Activated CD8-positive, alpha-beta memory T cell treated with anti-CD3 and anti-CD28 coated beads, Interleukin-2, amount 10 ng/mL, durations not matched to agents 7 days and 5 days (primary cell): ENCODE measurements around the gene TRNAU1AP. TPM values are rescaled to one million over a fixed set of nuclear protein-coding genes. Genes with fewer than 3 reads are reported as not detected.
"Not testable (repeated sequence)": the region's sequence is repeated elsewhere in the genome, so short reads cannot be mapped to it uniquely, and the experiment has no call there.

Experiments
- ATAC-seq: fragments of 150-1000 bp; cut with Tn5 transposase; one replicate; pipeline ENCODE4 v1.10.0; 2021; ENCODE audit warnings: moderate library complexity
- CTCF ChIA-PET: fragments of 350-600 bp; sonication (Branson Sonifier 250); formaldehyde crosslinking; loops from one replicate; lab custom pipeline; 2021; ENCODE audit warnings: antibody characterized with exemption; lab: Charles Lee
- DNase-seq: peaks from one replicate; pipeline ENCODE4 v3.0.0-alpha.2; 2020
- H3K27ac Mint-ChIP-seq: one replicate; pipeline ENCODE4 v1.8.0; 2021; ENCODE audit warnings: mild to moderate bottlenecking, mixed read lengths
- H3K27me3 Mint-ChIP-seq: one replicate; pipeline ENCODE4 v1.8.0; 2021; ENCODE audit warnings: mixed read lengths
- H3K36me3 Mint-ChIP-seq: one replicate; pipeline ENCODE4 v1.8.0; 2021; ENCODE audit warnings: mild to moderate bottlenecking, mixed read lengths
- H3K4me1 Mint-ChIP-seq: one replicate; pipeline ENCODE4 v1.8.0; 2021; ENCODE audit warnings: mixed read lengths
- H3K4me3 Mint-ChIP-seq: one replicate; pipeline ENCODE4 v1.8.0; 2021; ENCODE audit warnings: mild to moderate bottlenecking, moderate library complexity, mixed read lengths
- H3K9me3 Mint-ChIP-seq: one replicate; pipeline ENCODE4 v1.8.0; 2022; ENCODE audit warnings: low read depth, mixed read lengths
- total RNA-seq, 2 experiments: library from RNA; stranded (reverse); gene quantifications; one replicate each; pipeline ENCODE4 v1.2.3, GENCODE V29; 2021

TRNAU1AP gene
- total RNA-seq, 2 experiments from 2014 or later = 52.8 to 55.2 TPM

DNA sequence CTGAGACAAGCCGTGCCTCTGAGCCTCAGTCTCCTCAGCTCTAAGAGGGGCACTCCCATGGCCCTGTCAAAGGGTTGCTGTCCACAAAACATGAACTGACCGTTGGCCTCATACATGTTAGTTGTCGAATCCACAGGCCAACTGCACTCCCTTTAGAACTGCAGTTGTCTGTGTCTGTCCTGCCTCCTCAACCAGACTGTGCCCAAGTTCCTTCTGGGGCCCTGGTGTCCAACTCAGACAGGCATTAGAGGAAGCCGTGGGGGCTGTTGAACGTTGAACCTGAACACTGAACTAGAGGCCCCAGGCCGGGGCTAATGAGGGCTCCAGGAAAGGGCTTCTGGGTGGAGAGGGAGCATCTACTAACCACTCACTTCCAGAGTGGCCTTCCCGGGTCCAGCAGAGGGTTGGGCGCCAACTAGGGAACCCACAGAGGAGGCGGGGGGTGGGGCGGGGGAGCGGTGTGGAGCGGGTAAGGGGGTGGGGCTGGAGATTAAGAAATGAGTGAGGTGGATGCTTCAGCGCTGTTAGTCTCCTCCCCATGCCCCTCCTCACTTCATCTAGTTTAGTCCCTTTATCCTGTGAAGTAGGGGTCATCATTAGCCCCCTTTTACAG, 38.9 kb downstream of the TRNAU1AP start, which contains the start of gene RAB42:
TSS of gene RAB42 (plus strand) at position 558 of the 613 bp plus-strand sequence. CDS start 247 bp downstream, outside the sequence.
- ATAC-seq (no peak), DNase-seq (no peak)
- peak within 1 kb of the TSS; percentile 60 for H3K4me3 Mint-ChIP-seq
- peaks cover 8% of the 10 kb centered on the region for H3K27me3 Mint-ChIP-seq
- CTCF ChIA-PET = no interaction called here
- H3K27ac Mint-ChIP-seq = no peak within 1 kb of the TSS
- peaks cover 2% of the 10 kb centered on the region for H3K36me3 Mint-ChIP-seq
- no peaks in the 10 kb centered on the region for H3K9me3 Mint-ChIP-seq
- H3K4me1 Mint-ChIP-seq = peaks cover 6% of the 10 kb centered on the region

DNA sequence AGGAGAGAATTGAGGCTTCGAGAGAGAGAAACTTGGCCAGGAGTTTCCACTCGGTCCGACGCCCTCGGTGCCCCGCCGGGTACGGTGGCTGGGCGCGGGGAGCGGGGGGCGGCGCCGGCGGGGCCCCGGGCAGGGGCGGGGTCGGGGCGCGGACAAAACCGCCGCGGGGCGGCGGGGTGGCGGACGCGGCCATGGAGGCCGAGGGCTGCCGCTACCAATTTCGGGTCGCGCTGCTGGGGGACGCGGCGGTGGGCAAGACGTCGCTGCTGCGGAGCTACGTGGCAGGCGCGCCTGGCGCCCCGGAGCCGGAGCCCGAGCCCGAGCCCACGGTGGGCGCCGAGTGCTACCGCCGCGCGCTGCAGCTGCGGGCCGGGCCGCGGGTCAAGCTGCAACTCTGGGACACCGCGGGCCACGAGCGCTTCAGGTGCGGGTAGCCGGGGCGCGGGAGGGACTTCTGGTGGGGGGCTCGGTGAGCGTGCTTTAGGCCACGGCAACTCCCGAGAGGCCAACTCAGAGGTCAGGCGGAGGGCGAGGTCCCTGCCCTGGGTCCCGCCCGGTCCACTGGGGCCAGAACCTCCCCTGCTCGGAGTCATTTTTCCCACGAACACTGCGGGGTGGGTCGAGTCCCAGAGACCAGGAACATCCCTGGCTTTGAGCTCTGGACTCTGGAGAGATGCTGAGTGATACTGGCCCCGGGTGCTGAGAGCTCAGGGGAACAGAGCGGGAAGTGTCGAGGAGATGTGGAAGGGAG, 39.6 kb downstream of the TRNAU1AP start:
- Mint-ChIP-seq H3K36me3 (peaks cover 2% of the 10 kb centered on the region), H3K9me3 (no peaks in the 10 kb centered on the region), H3K4me1 (peaks cover 6% of the 10 kb centered on the region), H3K27me3 (peaks cover 8% of the 10 kb centered on the region), H3K27ac (no peak overlapping the region), H3K4me3 (peak overlapping the region; percentile 60)
- no peak for DNase-seq
- CTCF ChIA-PET = interaction anchor here (0.8 kb wide), 1 partner anchor 11 kb away, joined by 3 read pairs; no protein-coding TSS in a partner anchor
- peak; percentile 74 for ATAC-seq

DNA sequence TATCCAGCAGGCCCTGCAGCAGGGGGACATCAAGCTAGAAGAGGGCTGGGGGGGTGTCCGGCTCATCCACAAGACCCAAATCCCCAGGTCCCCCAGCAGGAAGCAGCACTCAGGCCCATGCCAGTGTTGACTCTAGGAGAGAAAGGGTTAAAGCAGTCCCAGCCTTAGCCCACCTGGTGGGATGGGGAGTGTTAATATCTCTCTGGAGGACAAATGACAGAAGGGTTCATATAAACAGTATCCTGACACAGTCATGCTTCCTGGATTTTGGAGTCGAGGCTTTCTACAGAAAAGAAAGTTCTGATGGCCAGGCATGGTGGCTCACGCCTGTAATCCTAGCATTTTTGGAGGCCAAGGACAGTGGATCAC, 41.1 kb downstream of the TRNAU1AP start:
- CTCF ChIA-PET, H3K4me3 Mint-ChIP-seq, H3K4me1 Mint-ChIP-seq: not testable (repeated sequence)

DNA sequence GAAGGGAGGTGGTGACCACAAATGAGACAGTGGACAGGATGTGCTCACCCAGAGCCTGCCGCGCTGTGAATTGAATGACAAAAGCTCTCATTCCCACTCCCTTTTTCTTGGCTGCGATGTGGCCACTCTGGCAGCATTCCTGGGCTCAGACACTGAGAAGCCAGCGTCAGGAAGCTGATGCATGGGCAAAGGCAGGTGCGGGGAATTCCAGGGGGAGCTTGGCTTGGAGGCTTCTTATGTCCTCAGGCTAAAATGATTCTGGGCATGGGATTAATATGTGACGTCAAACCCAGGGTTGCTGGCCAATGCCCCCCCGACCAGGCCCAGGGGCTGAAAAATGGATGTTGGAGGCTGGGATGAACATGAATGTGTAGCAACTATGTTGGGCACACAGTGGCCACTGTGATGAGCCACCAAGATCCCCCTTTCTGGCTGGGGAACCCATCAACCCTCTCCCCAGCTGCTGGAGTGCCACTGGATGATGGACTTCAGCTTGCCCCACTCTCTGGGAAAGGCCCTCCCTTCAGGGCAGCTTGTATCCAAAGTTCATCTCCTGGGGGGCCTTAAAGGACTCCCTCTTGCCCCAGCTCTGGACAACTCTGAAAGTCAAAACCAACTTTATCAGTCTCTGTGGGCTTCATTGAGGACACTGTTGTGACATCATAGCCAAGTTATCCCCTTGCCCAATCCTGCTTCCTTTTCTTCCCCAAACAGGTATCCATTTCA, 42.0 kb downstream of the TRNAU1AP start:
- H3K4me3 Mint-ChIP-seq, H3K27ac Mint-ChIP-seq, CTCF ChIA-PET, H3K27me3 Mint-ChIP-seq, H3K36me3 Mint-ChIP-seq, ATAC-seq, H3K4me1 Mint-ChIP-seq, DNase-seq, H3K9me3 Mint-ChIP-seq: not testable (repeated sequence)

More for the DNA sequence above, 41.1 kb downstream of the TRNAU1AP start:
- H3K36me3 Mint-ChIP-seq, H3K27ac Mint-ChIP-seq, H3K27me3 Mint-ChIP-seq, DNase-seq, H3K9me3 Mint-ChIP-seq, ATAC-seq: not testable (repeated sequence)

DNA sequence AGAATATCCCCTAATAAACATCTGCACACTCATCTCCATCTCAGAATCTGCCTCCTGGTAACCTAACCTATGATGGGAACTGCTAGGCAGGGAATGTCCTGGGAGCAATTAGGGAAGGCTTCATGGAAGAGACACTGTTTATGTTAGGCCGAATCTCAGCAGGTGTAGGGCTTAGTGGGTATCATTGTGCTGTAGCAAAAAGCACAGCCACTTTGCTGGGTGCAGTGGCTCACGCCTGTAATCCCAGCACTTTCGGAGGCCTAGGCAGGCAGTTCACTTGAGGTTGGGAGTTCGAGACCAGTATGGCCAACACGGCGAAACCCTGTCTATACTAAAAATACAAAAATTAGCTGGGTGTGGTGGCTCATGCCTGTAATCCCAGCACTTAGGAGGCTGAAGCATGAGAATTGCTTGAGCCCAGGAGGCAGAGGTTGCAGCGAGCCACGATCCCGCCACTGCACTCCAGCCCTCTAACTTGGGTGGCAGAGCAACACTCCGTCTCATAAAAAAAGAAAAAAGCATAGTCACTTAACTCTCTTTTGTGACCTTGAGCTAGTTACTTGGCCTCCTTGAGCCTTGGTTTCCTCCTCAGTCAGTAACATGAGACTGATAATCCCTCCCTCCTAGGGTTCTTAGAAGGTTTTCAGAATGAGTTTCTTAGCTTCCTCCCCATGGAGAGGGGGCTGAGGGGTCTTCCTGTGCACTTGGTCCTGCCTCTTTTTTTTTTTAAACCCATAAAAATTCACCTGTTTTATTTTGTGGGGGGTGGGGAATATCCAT, 42.7 kb downstream of the TRNAU1AP start:
- H3K27ac Mint-ChIP-seq = no peak overlapping the region
- no peak for ATAC-seq
- CTCF ChIA-PET = interaction anchor here (0.6 to 1.5 kb wide), 2 partner anchors 13 to 20 kb away, joined by 4 to 5 read pairs; no protein-coding TSS in a partner anchor
- DNase-seq = no peak
- H3K27me3 Mint-ChIP-seq = peaks cover 8% of the 10 kb centered on the region
- peaks cover 6% of the 10 kb centered on the region for H3K36me3 Mint-ChIP-seq
- peaks cover 6% of the 10 kb centered on the region for H3K4me1 Mint-ChIP-seq
- H3K4me3 Mint-ChIP-seq = no peak overlapping the region
- no peaks in the 10 kb centered on the region for H3K9me3 Mint-ChIP-seq

DNA sequence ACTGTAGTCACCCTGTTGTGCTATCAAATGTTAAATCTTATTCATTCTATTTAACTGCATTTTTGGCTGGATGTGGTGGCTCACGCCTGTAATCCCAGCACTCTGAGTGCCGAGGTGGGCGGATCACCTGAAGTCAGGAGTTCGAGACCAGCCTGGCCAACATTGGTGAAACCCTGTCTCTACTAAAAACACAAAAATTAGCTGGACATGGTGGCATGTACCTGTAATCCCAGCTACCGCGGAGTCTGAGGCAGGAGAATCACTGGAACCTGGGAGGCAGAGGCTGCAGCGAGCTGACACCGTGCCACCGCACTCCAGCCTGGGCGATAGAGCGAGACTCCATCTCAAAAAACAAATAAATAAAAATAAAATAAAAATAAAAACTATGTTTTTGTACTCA, 43.4 kb downstream of the TRNAU1AP start:
- not testable (repeated sequence) for H3K27ac Mint-ChIP-seq, DNase-seq, H3K27me3 Mint-ChIP-seq, ATAC-seq, H3K4me3 Mint-ChIP-seq, H3K36me3 Mint-ChIP-seq, H3K9me3 Mint-ChIP-seq, H3K4me1 Mint-ChIP-seq
- CTCF ChIA-PET = interaction anchor here (0.6 to 1.5 kb wide), 3 partner anchors 10 to 19 kb away, joined by 3 to 5 read pairs (median 4); no protein-coding TSS in a partner anchor

DNA sequence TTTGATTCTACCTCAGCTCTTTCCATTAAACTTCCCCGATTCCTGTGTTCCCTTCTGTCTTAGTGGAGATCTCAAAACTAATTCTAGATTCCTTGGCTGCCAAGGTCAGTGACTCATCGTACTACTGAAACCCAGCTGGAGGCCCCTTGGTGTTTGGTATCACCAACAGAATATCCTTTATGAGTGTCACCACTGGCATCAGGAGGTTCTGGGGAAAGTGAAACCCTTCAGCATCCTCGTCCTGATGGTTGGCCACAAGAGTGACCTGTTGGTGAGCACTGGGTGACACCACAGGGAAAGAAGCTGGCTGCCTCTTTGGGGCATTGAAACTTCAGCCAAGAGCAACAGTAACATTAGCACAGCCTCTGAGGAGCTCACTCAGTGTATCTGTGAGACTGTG, 48.8 kb downstream of the TRNAU1AP start:
- peaks cover 14% of the 10 kb centered on the region for H3K4me1 Mint-ChIP-seq
- no peak overlapping the region for H3K4me3 Mint-ChIP-seq
- H3K27ac Mint-ChIP-seq = peak overlapping the region; percentile 67
- ATAC-seq (peak; percentile 47), DNase-seq (peak; percentile 58)
- CTCF ChIA-PET = interaction anchor here (0.9 to 2.4 kb wide), 4 partner anchors 14 to 192 kb away, joined by 3 to 12 read pairs (median 6); no protein-coding TSS in a partner anchor
- peaks cover 12% of the 10 kb centered on the region for H3K36me3 Mint-ChIP-seq
- no peaks in the 10 kb centered on the region for H3K9me3 Mint-ChIP-seq
- no peaks in the 10 kb centered on the region for H3K27me3 Mint-ChIP-seq

DNA sequence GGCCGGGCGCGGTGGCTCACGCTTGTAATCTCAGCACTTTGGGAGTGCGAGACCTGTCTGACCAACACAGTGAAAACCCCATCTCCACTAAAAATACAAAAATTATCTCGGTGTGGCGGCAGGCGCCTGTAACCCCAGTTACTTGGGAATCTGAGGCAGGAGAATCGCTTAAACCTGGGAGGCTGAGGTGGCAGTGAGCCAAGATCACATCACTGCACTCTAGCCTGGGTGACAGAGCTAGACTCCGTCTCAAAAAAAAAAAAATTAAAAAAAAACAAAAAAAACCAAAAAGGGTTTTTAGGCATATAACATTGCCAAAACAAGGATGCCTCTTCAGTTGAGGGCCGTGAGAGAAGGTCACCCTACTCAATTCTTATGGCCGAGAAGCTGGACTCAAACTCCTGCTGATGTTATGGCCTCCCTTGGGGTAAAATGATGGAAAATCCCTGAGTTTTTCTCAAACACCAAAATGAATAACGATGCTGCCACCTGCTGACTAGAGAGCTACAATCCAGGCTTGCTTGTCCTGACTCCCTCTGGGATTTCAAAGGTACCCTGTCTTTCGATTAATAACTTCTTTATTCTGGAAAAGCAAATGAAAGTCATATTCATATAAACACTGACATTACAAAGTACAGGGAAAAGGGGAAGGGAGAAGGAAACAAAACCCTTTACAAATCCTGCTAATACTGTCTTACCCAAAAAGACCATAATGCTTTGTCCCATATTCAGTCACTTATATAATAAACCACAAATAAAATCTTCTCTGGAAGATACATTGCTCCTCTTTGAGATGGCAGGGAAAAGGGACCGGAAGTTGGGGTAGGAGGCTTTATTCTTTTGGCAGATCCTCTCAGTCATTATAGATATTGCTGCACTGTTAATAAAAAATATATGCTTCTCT, 49.9 kb downstream of the TRNAU1AP start:
- H3K36me3 Mint-ChIP-seq = peaks cover 12% of the 10 kb centered on the region
- H3K27ac Mint-ChIP-seq = no peak overlapping the region
- no peaks in the 10 kb centered on the region for H3K27me3 Mint-ChIP-seq
- no peak overlapping the region for H3K4me3 Mint-ChIP-seq
- peaks cover 14% of the 10 kb centered on the region for H3K4me1 Mint-ChIP-seq
- H3K9me3 Mint-ChIP-seq = no peaks in the 10 kb centered on the region
- DNase-seq = peak; percentile 47
- CTCF ChIA-PET = interaction anchor here (0.6 to 2.4 kb wide), 17 partner anchors 13 to 361 kb away, joined by 3 to 12 read pairs (median 3); no protein-coding TSS in a partner anchor
- no peak for ATAC-seq

DNA sequence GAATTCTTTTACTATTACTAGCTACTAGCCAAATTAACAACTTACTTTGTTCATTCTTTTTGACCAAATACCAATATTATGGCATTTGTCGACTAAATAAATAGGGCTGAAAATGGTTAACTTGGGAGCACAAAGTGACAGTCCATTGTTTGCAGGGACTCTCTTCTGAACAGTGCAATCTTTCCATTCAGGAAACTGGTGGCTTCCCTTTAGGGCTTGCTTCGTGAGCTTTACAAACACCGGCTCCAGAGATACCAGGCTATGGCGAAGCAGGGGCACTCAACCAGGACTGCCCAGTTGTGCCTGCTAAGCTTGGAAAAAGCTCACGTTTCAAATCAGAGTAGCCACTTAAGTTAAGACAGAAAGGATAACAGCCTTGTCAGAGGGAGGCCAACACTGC, 51.5 kb downstream of the TRNAU1AP start:
- H3K4me3 Mint-ChIP-seq = no peak overlapping the region
- no peak overlapping the region for H3K27ac Mint-ChIP-seq
- peaks cover 13% of the 10 kb centered on the region for H3K36me3 Mint-ChIP-seq
- H3K27me3 Mint-ChIP-seq = no peaks in the 10 kb centered on the region
- CTCF ChIA-PET = interaction anchor here (1.1 to 1.9 kb wide), 3 partner anchors 10 to 244 kb away, joined by 3 to 5 read pairs (median 4); no protein-coding TSS in a partner anchor
- DNase-seq (no peak), ATAC-seq (no peak)
- peaks cover 14% of the 10 kb centered on the region for H3K4me1 Mint-ChIP-seq
- H3K9me3 Mint-ChIP-seq = no peaks in the 10 kb centered on the region

DNA sequence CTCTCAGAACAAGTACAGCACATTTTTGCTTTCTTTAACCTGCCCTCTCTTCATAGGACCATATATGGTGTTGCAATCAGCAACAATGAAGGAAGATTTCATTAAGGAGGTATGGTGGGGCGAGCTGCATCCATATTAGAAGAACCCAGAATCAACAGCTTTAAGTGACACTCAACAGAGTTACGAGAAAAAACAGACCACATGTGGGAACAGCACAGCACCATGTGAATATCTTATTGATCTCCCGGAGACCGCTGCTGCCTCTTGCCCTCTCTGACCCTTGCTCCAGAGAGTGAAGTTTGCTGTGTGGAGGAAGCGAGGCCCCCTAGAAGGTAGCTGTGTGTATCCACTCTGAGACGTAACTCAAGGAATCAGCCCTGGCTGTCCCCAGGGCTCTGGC, 52.1 kb downstream of the TRNAU1AP start:
- H3K27me3 Mint-ChIP-seq = no peaks in the 10 kb centered on the region
- no peak overlapping the region for H3K4me3 Mint-ChIP-seq
- no peaks in the 10 kb centered on the region for H3K9me3 Mint-ChIP-seq
- H3K27ac Mint-ChIP-seq = no peak overlapping the region
- peaks cover 14% of the 10 kb centered on the region for H3K4me1 Mint-ChIP-seq
- DNase-seq (no peak), ATAC-seq (no peak)
- CTCF ChIA-PET = interaction anchor here (1.0 to 1.9 kb wide), 3 partner anchors 13 to 245 kb away, joined by 3 to 5 read pairs (median 4); no protein-coding TSS in a partner anchor
- peaks cover 16% of the 10 kb centered on the region for H3K36me3 Mint-ChIP-seq

DNA sequence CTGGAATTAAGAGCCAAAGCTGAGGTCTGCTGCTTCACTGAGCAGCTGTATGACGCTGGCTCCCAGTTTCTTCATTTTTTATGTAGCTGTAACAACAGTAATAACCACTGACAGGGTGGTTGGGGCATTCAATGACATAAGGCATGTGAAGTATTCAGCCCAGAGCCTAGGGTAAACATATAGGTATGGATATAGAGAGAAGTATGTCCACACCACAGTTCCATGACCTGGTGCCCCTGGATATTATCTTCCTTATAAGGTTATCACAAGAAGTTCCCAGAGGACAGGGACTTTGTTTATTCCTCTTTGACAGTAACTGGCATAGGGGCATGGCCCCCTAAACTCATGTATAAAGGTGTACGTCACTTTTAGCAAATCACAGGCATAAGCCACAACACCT, 53.9 kb downstream of the TRNAU1AP start:
- no peak for ATAC-seq
- Mint-ChIP-seq H3K4me3 (no peak overlapping the region), H3K27me3 (no peaks in the 10 kb centered on the region), H3K36me3 (peaks cover 14% of the 10 kb centered on the region), H3K27ac (no peak overlapping the region), H3K4me1 (peaks cover 11% of the 10 kb centered on the region), H3K9me3 (no peaks in the 10 kb centered on the region)
- no peak for DNase-seq
- CTCF ChIA-PET = interaction anchor here (0.5 to 1.5 kb wide), 2 partner anchors 10 to 25 kb away, joined by 3 read pairs; no protein-coding TSS in a partner anchor

DNA sequence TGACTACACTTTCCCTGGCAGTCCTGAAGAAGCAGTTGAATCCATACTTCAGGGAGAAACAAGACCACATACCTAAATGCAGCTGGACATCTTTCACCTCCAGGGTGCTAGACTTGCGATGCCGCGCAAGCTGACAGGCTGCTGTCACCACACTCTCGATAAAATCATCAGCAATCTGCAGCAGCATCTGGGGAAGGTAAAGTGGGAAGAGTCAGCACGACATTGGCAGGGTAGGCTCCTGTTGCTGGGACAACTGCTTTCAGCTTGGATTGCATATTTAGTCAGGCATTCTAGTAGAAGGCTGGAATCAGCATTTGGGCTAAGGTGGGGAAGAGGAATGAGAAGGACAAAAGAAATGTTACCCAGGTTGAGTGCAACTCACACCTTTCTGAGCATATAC, 60.3 kb downstream of the TRNAU1AP start:
- H3K4me3 Mint-ChIP-seq = no peak overlapping the region
- no peaks in the 10 kb centered on the region for H3K4me1 Mint-ChIP-seq
- DNase-seq (no peak), ATAC-seq (no peak)
- peaks cover 27% of the 10 kb centered on the region for H3K36me3 Mint-ChIP-seq
- H3K9me3 Mint-ChIP-seq = no peaks in the 10 kb centered on the region
- CTCF ChIA-PET = no interaction called here
- H3K27me3 Mint-ChIP-seq = no peaks in the 10 kb centered on the region
- H3K27ac Mint-ChIP-seq = no peak overlapping the region
